ENCODE measurements around the gene SLC9A3. TPM values are rescaled to one million over a fixed set of nuclear protein-coding genes. Genes with fewer than 3 reads are reported as not detected.

Gene SLC9A3
- total RNA-seq, 1 donor from 2014 or later, result 1.3 TPM

Small RNAs within 50 kb of the gene (microRNA-seq; reads per million reads assigned to microRNA genes)
- not detected for gene MIR4456 (ENCODE audit: borderline number of aligned reads)

Other genes starting within 250 kb of the SLC9A3 start
- 2.1 TPM for gene AHRR, start 202.7 kb downstream of the SLC9A3 start, total RNA-seq
- gene EXOC3, start 81.3 kb downstream of the SLC9A3 start, total RNA-seq, result 49.1 TPM
- gene CEP72, start 87.9 kb upstream of the SLC9A3 start, total RNA-seq, result 1.6 TPM
- gene TPPP, start 168.9 kb upstream of the SLC9A3 start, total RNA-seq, result 34.8 TPM

Data from left ventricle myocardium superior (tissue), 1 donor.